IPS DF 4.7 (cell line): ENCODE results near the gene GNAI1.

Experiments used
- DNase-seq: peaks from one replicate; pipeline ENCODE4 v3.0.0-alpha.2; 2013; ENCODE audit warnings: low spot score; ENCODE audit errors: extremely low read depth

Gene GNAI1

DNA sequence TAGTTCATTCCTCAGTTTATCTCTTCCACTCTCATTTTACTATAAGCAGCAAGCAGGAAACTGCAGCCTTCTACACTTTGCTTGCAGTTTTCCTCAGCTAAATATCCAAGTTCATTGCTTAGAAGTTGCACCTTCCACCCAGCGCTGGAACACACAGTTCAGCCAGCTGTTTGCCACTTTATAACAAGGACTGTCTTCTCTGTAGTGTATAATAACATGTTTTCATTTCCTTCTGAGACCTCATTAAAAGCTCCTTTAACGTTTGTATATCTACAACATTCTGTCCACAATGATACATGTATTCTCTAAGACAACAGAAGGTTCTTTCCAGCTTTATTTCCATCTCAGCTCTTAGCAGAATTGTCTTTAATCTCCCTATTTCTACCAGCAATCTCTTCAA is 74.1 kb downstream of the GNAI1 start:
- DNase-seq = no peak

DNA sequence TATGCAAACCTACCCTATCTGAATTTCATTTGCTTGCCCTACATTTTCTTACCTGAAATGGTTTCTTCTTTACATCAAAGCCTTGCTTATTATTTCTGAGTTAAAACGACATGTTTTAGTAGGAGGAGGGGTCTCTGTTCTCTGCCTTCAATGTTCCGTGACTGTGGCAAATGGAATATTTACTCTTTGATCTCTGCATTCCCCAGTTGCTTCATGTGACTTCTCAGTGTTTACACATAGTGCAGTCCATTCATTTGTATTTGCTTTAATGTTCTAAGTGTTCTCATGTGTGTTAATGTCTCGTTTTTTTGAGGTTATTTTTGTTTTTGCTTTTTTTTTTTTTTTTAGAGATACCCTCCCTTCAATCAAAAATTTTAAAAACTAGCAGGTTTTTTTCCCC is 75.8 kb downstream of the GNAI1 start:
- DNase-seq = no peak

DNA sequence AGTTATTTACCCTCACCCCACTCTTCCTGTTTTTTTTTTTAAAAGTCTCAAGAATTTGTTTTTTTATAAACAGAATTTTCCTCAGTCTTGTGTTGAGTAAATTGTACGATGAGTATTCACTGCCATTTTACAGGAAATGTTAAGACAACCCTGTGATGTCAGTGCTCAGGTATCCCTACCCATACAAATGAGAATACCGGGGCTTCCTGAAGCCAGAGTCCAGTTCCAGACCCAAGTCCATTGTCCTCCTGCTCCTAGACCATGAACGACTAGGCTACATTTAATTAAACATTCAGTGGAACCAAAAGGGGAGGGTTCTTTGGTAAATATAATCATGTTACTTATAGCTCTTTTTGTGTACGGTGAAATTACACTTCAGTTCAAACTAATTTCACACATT is 79.2 kb downstream of the GNAI1 start:
- no peak for DNase-seq

DNA sequence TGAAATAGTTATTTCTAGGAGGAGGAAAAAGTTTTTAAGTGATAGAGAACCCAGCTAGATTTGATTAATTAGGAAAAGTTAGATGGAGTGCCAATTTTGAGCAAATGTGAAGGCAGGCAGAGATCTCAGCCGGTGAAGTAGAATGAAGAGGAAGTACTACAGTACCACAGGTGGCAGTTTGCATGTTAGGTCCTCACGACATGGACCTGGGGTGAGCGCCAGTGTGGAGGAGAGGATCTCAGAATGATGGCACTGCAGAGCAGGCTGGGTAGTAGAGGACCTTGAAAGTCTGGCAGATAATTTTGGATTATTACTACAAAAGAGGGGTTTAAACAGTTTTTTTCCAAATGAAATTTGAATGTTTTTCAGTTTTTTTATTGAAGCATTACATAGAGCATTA is 81.1 kb downstream of the GNAI1 start:
- no peak for DNase-seq

- no peak for DNase-seq
These were observed 82.6 kb downstream of the GNAI1 start for GRCh38 chr7:80216996-80217842.

DNA sequence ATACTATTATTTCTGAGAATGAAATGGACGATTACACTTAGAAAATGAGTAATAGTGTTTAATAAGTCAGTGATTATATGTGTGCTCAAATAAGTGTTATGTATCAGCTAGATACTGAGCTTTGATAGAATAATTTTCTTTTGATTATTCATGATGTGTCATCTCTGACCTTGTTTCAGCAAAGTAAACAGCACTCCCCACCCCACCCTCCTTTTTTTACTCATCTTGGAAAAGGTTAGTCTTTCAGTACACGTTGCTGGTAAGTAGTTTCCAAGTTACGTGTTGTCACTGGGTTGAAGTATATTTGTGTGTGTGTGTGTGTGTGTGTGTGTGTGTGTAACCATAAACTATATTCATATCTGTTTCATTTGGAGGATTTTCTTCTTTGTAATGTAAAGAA is 84.1 kb downstream of the GNAI1 start:
- DNase-seq = no peak

DNA sequence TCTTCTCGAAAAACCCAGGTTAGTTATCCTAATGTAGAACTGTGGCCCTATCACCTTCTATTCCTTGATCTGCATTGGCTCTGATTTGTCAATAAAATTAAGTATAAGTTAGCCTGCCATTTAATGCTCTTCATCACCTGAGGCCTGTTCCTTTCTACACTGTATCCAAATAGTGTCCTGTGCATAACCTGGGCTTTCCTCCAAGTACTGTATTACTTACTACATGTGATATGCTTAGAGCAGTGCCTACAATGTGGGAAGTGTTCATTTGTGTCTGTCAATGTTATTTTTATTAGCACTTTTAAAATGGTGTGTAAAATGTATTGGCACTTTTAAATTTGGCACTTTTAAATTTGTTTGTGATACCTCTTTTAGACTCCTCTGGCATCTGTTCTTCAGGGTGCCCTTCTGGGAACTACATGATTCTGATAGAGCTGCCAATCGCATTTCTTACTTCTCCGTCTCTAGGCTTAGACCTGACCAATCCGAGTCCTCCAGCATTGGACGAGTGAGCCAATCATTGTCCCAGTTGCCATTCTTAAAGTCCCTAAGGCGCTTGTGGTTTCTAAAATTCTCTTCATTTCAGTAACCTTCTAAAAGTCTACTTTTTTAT is 85.5 kb downstream of the GNAI1 start:
- no peak for DNase-seq

DNA sequence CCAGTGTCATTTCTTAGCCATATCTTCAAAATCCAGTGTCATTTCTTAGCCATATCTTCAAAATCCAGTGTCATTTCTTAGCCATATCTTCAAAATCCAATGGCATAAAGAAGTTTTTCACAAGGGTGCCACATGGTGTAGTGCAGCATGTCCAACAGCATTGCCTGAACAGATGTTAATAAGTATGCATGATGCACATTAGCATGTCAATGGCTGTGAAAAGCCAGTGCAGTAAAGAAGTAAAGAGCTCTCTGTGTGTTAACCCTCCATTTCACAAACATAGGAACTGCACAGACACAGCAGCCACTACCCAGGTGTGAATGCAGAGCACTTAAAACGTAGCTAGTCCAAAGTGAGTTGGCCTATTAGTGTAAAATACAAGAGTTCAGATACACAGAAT is 89.8 kb downstream of the GNAI1 start:
- DNase-seq = no peak

DNA sequence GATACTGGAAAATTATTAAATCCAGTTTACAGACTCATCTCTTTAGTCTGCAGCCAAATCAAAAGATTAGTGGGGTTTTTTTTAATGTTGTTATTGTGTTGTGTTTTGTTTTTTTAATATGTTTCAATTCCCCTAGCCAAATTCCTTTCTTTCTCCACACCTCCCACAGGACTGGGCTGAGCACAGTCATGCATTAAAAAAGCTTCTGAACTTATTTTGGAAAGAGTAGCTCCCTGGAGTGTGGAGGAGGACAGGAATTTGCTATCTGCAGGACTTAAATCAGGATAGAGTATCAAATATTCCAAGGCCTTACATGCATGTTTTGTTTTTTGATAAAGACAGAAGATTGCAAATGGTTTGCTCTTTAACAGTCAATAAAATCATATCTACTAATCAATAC is 90.7 kb downstream of the GNAI1 start:
- no peak for DNase-seq

GRCh38 chr7:80226629-80227028 is 92.0 kb downstream of the GNAI1 start:
- DNase-seq = no peak

DNA sequence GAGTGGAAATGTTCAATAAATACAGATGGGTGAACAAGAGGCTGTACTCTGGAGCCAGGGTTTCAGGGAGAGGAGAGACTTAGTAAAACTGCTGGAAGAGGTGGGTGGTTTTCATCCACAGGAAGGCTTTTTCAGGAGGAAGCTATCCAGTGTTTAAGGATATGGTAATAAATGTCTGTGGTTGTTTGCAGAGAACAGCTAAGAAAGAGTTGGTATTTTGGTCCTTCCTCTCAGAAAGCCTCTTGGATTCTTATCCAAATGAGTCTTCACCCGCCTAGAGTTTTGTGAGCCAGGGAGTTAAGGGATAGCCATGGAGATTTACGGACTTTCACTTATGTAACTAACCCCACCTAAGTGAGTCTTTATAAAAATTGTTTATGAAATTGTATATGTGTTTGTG is 95.7 kb downstream of the GNAI1 start:
- DNase-seq = no peak

DNA sequence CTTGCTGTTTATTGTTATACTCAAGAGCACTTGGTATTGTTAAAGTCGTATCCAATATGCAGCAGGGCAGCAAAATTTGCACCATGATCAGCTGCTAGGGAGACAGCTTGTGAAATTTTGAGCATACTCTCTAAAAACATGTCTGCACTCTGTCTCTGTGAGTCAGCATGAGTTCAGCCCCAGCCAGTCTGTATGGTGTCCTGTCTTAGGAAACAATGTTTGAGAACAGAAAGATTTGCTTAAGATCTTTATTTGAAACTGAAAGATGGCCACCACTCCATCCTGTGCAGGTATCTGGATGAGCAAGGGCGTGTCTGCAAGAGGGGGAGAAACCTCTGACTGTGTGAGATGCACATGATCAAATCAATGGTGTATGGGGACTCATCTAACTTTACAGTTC is 97.1 kb downstream of the GNAI1 start:
- DNase-seq = no peak

DNA sequence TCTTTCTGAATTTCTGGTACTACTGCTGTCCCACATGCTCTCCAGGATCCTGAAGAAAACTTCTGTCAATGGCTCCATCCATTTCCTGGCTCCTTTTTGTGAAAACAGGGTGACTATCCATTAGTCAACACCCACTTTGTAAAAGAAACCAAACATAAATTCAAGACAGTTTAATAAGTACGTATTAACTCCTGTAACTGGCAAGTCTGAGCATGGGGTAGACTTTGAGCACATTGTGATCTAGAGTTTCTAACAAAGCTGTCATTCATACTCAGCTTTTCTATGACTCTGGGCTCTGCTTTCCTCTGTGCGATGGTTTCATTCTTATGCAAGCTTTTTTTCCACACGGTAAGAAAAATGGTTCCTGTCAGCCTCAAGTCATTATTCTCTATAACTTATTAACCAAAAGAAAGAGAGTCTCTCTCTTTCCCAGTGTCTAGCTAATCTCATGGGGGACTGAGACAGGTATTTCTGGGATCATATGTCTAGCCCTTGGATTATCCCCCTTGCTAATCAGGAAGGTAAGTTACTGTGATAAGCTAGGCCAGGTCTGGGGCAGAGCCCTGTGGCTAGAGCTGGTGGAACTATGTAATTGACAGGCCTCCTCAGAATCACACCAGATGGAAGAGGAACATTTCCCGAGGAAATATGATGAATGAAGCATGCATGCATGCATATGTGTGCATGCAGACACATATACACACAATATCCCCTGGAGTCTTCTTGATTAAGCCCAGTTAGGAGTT is 98.5 kb downstream of the GNAI1 start:
- no peak for DNase-seq

DNA sequence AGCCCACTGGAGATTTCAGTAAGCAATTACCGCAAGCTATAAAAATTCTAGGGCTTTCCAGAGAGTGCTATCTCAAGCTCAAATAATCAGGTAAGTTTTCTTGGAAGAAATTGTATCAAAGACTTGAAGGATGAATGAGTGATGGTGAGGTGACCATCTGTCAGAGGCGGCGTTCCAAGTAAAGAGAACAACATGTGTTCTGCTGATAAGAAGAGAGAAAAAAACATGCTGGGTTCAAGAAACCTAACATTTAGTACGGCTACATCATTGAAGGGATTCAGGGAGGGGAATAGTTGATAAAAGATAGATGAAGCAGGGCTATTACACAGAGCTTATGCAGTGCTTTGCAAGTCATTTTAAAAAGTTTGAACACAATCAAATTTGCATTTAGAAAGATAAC is 100.7 kb downstream of the GNAI1 start:
- DNase-seq = no peak

DNA sequence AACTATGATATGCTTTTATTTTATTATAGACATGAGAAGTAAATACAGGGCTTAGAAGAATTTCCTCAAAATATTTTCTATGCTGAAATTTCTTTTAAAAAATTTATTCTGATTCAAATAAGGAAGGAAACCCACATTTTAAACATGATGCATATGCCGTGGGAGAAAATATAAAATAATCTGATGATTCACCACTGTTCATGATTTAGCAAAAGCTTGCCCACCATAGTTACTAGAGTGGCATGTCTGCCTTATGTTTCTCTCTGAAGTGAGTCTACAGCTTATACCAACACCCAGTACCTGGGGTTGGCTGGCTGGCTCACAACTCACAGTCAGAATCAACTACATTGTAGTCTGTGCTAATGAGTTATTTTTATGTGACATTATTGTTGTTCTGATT is 102.0 kb downstream of the GNAI1 start:
- DNase-seq = no peak

- no peak for DNase-seq
These were observed 105.8 kb downstream of the GNAI1 start for GRCh38 chr7:80240265-80241025.

DNA sequence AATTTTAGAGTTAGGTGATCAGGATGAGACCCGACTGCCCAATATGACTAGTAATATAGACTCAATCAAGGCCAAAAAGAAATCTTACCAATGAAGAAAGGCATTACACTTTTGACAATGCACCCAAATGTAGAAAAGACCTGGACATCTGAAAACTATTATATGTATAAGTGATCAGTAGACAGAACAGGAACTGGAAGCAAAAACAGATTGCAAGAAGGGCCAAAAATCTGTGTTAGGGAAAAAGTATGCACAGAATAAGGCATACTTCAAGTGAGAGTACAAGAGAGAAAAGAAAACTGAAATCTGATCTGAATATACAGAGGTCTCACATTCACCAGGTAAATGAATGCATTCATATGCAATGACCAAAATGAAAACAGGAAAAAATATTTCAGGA is 107.0 kb downstream of the GNAI1 start:
- no peak for DNase-seq

DNA sequence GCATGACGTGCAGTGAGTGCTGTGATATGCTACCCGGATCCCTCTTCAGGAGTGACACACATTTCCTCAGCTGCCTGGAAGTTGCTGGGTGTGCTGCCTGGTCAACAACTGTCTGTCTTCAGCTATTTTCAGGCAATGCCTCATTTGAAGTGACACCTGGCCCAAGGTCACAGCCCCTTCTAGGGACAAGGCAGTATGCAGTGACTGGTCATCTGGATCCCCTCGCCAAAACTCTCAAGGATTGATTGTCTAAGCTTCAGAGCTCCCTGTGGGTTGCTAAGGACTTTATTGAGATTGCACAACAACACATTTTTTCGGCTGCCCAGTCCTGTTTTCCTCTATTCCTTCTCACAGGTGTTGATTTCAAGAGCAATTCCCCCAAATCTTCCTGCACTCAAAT is 108.8 kb downstream of the GNAI1 start:
- DNase-seq = no peak

DNA sequence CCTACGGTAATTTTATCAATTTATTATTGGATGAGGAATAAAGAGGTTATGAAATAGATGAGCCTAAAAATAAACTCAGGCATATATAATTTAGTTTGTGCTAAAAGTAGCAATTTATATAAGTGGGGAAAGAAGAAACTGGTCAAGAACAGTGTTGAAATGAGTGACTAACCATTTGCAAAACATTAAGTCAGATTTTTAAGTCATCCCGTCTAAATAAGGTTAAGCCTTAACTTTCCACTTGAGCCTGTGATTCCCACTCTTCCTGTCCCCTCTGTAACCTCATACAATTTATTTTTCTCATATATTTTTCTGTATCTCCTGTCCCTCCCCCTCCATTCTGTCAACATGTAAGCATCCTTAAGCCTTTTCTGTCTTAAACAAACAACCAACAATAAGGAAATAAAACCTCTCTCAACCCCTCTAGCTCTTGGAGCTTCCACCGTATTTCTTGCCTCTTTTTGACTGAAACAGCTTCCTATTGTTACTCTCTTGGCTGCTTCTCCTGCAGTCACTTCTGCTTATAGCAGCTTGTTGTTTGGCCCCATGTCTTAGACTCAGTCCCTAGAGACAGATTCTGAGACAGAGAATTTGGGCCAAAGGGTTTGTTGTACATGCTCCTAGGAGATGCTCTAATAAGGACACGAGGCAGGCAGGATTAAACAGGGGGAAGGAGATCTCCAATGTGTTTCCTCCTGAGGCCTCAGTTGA is 109.7 kb downstream of the GNAI1 start:
- no peak for DNase-seq

GRCh38 chr7:80247144-80247543 is 112.5 kb downstream of the GNAI1 start:
- DNase-seq = no peak

DNA sequence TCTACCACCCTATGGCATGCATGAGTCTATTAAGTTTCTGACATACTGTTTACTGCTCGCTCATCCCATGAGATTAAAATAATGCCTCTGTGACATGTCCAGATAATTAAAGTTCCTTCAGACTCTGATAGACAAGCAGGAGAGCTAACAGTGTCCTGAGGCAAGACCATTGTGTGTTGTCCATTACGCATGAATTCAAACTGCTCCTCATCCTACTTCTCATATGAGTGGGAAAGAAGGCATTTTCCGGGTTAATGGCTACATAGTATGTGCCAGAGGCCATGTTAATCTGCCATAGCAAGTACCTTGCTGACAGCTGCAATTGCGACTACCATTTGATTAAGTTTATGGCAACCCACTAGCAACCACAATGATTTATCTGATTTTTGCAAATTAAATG is 113.3 kb downstream of the GNAI1 start:
- no peak for DNase-seq
